GM12874 (cell line): ENCODE measurements around the gene WEE2.

Experiments
- CTCF ChIP-seq: IDR thresholded peaks from 2 replicates; pipeline ENCODE4 v1.5.1; 2011; ENCODE audit warnings: low read depth, mild to moderate bottlenecking, control low read depth, low read length, moderate library complexity; ENCODE audit not compliant: insufficient read depth

The WEE2 gene

GRCh38 chr7:141668853-141669252 is 39.3 kb upstream of the WEE2 start:
- no peak for TF ChIP-seq CTCF

GRCh38 chr7:141671705-141672496 is 36.3 kb upstream of the WEE2 start:
- TF ChIP-seq CTCF = no peak

GRCh38 chr7:141673346-141673745 is 34.8 kb upstream of the WEE2 start:
- no peak for TF ChIP-seq CTCF

GRCh38 chr7:141674171-141674671 is 33.9 kb upstream of the WEE2 start:
- no peak for TF ChIP-seq CTCF

GRCh38 chr7:141674702-141675101 is 33.5 kb upstream of the WEE2 start:
- TF ChIP-seq CTCF = peak; percentile 43

GRCh38 chr7:141675436-141676215 is 32.5 kb upstream of the WEE2 start:
- TF ChIP-seq CTCF = no peak

- TF ChIP-seq CTCF = no peak
Measured at GRCh38 chr7:141676618-141677017, 31.5 kb upstream of the WEE2 start.
